Esophagus muscularis mucosa (tissue), 4 donors: ENCODE measurements around the gene MIF. TPM values are rescaled to one million over a fixed set of nuclear protein-coding genes. Genes with fewer than 3 reads are reported as not detected.

Experiments
- DNase-seq: peaks from one replicate; pipeline ENCODE4 v3.0.0-alpha.2; 2017; ENCODE audit errors: extremely low spot score
- H3K27ac ChIP-seq, 4 donors: fragments of 200-600 bp; sonication (generic); replicated peaks in 1 of 4; 1 replicate in 3 of 4; 2 replicates in 1 of 4; pipeline ENCODE4 v1.5.1; 2016 to 2019; ENCODE audit warnings: mild to moderate bottlenecking in 1 of 4
- H3K27me3 ChIP-seq, 4 donors: fragments of 200-600 bp; sonication (generic); one replicate each; pipeline versions ENCODE4 v1.5.1 to v1.6.0; 2016 to 2019
- H3K36me3 ChIP-seq, 4 donors: fragments of 200-600 bp; sonication (generic); one replicate each; pipeline ENCODE4 v1.5.1; 2016 to 2019
- H3K4me1 ChIP-seq, 4 donors: fragments of 200-600 bp; sonication (generic); one replicate each; pipeline ENCODE4 v1.5.1; 2016 to 2019
- H3K4me3 ChIP-seq, 4 donors: fragments of 200-600 bp; sonication (generic); 1 replicate in 2 of 4; 2 replicates in 2 of 4; pipeline ENCODE4 v1.5.1; 2016 to 2019; ENCODE audit warnings: mild to moderate bottlenecking in 4 of 4, moderate library complexity in 1 of 4
- H3K9me3 ChIP-seq, 4 donors: fragments of 200-600 bp; sonication (generic); 1 replicate in 3 of 4; 2 replicates in 1 of 4; pipeline ENCODE4 v1.5.1; 2016 to 2019
- CTCF ChIP-seq, 3 experiments: fragments of 200-600 bp in 2 of 3; fragments of 450-650 bp in 1 of 3; sonication (generic) in 2 of 3; IDR thresholded peaks; one replicate each; pipeline ENCODE4 v1.5.1; 2017 to 2019; ENCODE audit warnings: antibody characterized with exemption in 3 of 3, mild to moderate bottlenecking in 2 of 3, moderate library complexity in 1 of 3
- EP300 ChIP-seq: sonication (generic); formaldehyde crosslinking; IDR thresholded peaks from one replicate; pipeline ENCODE4 v1.6.1; 2017; ENCODE audit warnings: antibody characterized with exemption
- POLR2A ChIP-seq: fragments of 450-650 bp; IDR thresholded peaks from one replicate; pipeline ENCODE4 v1.6.1; 2017; ENCODE audit warnings: antibody characterized with exemption, moderate library complexity, mild to moderate bottlenecking, low read depth
- POLR2AphosphoS5 ChIP-seq, 2 donors: sonication (generic); formaldehyde crosslinking; IDR thresholded peaks; one replicate each; pipeline ENCODE4 v1.6.1; 2017; ENCODE audit warnings: antibody characterized with exemption in 2 of 2
- WGBS: methylation state at CpG from one replicate; pipeline ENCODE4 v1.1.5; 2018; 5-methylcytosine and 5-hydroxymethylcytosine counted together
- intact Hi-C: fragments of 100-400 bp; cut with DNase I; formaldehyde crosslinking; loops from one replicate; pipeline ENCODE4 v1.15.1; 2023
- total RNA-seq, 4 donors: library from RNA; depleted of rRNA; stranded (reverse); fragments of >200 nt; gene quantifications; one replicate each; pipeline versions ENCODE4 v1.1.0 to v1.2.1, GENCODE V29; 2016

The MIF gene
- total RNA-seq, 4 donors from 2014 or later = 158 to 372 (median 263) TPM

- intact Hi-C loops = no loop called here
- no peak for DNase-seq
- Histone ChIP-seq H3K4me3 (peak overlapping the region in 1 of 4 donors; percentile 71), H3K27ac (peak overlapping the region in 3 of 4 donors; percentile 93 to 97 (median 95)), H3K36me3 (peaks cover 0 to 26% (median 23%) of the 10 kb centered on the region in 4 donors), H3K27me3 (no peaks in the 10 kb centered on the region), H3K4me1 (peaks cover 17 to 44% (median 34%) of the 10 kb centered on the region in 4 donors), H3K9me3 (no peaks in the 10 kb centered on the region)
- TF ChIP-seq POLR2A = no peak
- TF ChIP-seq CTCF (IDR thresholded peaks at IDR 0.05) = no peak
- no peak for TF ChIP-seq EP300
- TF ChIP-seq POLR2AphosphoS5 (IDR thresholded peaks at IDR 0.05) = no peak
- WGBS = 85% methylated on average over 5 of the region's 5 CpGs
These were observed 2.0 kb downstream of the MIF start for GRCh38 chr22:23896166-23896522.

- no peaks in the 10 kb centered on the region for H3K27me3 ChIP-seq
- TF ChIP-seq POLR2AphosphoS5 (IDR thresholded peaks at IDR 0.05) = no peak
- no peak for TF ChIP-seq CTCF (IDR thresholded peaks at IDR 0.05)
- no peak for TF ChIP-seq EP300
- TF ChIP-seq POLR2A = no peak
- no peak overlapping the region for H3K27ac ChIP-seq
- peaks cover 0 to 26% (median 23%) of the 10 kb centered on the region in 4 donors for H3K36me3 ChIP-seq
- H3K4me1 ChIP-seq = peaks cover 17 to 44% (median 34%) of the 10 kb centered on the region in 4 donors
- H3K4me3 ChIP-seq = no peak overlapping the region
- WGBS = 87% methylated on average over 5 of the region's 8 CpGs
- no peaks in the 10 kb centered on the region for H3K9me3 ChIP-seq
- intact Hi-C loops = no loop called here
- DNase-seq = no peak
These were observed 2.5 kb downstream of the MIF start for GRCh38 chr22:23896523-23897186.

- intact Hi-C loops = no loop called here
- Histone ChIP-seq H3K4me3 (no peak overlapping the region), H3K4me1 (peaks cover 17 to 44% (median 34%) of the 10 kb centered on the region in 4 donors), H3K9me3 (no peaks in the 10 kb centered on the region), H3K27ac (no peak overlapping the region), H3K27me3 (no peaks in the 10 kb centered on the region), H3K36me3 (peaks cover 0 to 26% (median 23%) of the 10 kb centered on the region in 4 donors)
- no peak for TF ChIP-seq CTCF (IDR thresholded peaks at IDR 0.05)
- no peak for TF ChIP-seq EP300
- TF ChIP-seq POLR2AphosphoS5 (IDR thresholded peaks at IDR 0.05) = no peak
- no peak for TF ChIP-seq POLR2A
- DNase-seq = no peak
- 83% methylated on average over 2 of the region's 3 CpGs for WGBS
These were observed 3.1 kb downstream of the MIF start for GRCh38 chr22:23897320-23897719.

- WGBS = 59% methylated on average over 8 of the region's 8 CpGs
- peaks cover 0 to 26% (median 23%) of the 10 kb centered on the region in 4 donors for H3K36me3 ChIP-seq
- H3K9me3 ChIP-seq = no peaks in the 10 kb centered on the region
- DNase-seq = no peak
- no peaks in the 10 kb centered on the region for H3K27me3 ChIP-seq
- no peak overlapping the region for H3K4me3 ChIP-seq
- intact Hi-C loops = no loop called here
- peaks cover 17 to 44% (median 33%) of the 10 kb centered on the region in 4 donors for H3K4me1 ChIP-seq
- H3K27ac ChIP-seq = no peak overlapping the region
- TF ChIP-seq POLR2A (no peak), CTCF (IDR thresholded peaks at IDR 0.05) (no peak), POLR2AphosphoS5 (IDR thresholded peaks at IDR 0.05) (no peak), EP300 (no peak)
These were observed 4.1 kb downstream of the MIF start for GRCh38 chr22:23898006-23898974.
